ENCODE measurements around the gene MSRB2.
A peak's percentile ranks its signal among the peaks of the same experiment; 100 is the strongest.

- TF ChIP-seq CTCF (IDR thresholded peaks at IDR 0.05) (peak; percentile 68 to 88 (median 87)), POLR2A (IDR thresholded peaks at IDR 0.05) (no peak)
Measured at GRCh38 chr10:23158370-23158769, 63.0 kb downstream of the MSRB2 start.
